Smooth muscle cell (in vitro differentiated cells): Measurements from ENCODE around the gene CD4. TPM values are rescaled to one million over a fixed set of nuclear protein-coding genes. Genes with fewer than 3 reads are reported as not detected.
A peak's percentile ranks its signal among the peaks of the same experiment; 100 is the strongest.

ENCODE experiments used
- DNase-seq: peaks from one replicate; lab custom pipeline; 2025; ENCODE audit not compliant: unreplicated experiment; lab: John Stamatoyannopoulos, UW
- H2AFZ ChIP-seq: fragments of 200-600 bp; sonication (generic); 2 replicates; pipeline ENCODE4 v1.6.0; 2016; ENCODE audit warnings: antibody characterized with exemption, low read depth, mild to moderate bottlenecking
- H3F3A ChIP-seq: fragments of 200-600 bp; sonication (generic); 2 replicates; pipeline ENCODE4 v1.6.0; 2017; ENCODE audit warnings: antibody characterized with exemption, low read depth
- H3K27ac ChIP-seq: fragments of 200-600 bp; sonication (generic); 2 replicates; pipeline ENCODE4 v1.5.1; 2016; ENCODE audit warnings: low read depth, mild to moderate bottlenecking
- H3K27me3 ChIP-seq: fragments of 200-600 bp; sonication (generic); 2 replicates; pipeline ENCODE4 v1.6.1; 2016; ENCODE audit warnings: low read depth, mild to moderate bottlenecking
- H3K36me3 ChIP-seq: fragments of 200-600 bp; sonication (generic); 2 replicates; pipeline ENCODE4 v1.5.1; 2016; ENCODE audit warnings: low read depth
- H3K4me1 ChIP-seq: fragments of 200-600 bp; sonication (generic); 2 replicates; pipeline ENCODE4 v1.5.1; 2016; ENCODE audit warnings: low read depth
- H3K4me2 ChIP-seq: fragments of 200-600 bp; sonication (generic); 2 replicates; pipeline ENCODE4 v1.6.0; 2016; ENCODE audit warnings: mild to moderate bottlenecking
- H3K4me3 ChIP-seq: fragments of 200-600 bp; sonication (generic); 2 replicates; pipeline ENCODE4 v1.5.1; 2016; ENCODE audit warnings: mild to moderate bottlenecking
- H3K79me2 ChIP-seq: fragments of 200-600 bp; sonication (generic); 2 replicates; pipeline ENCODE4 v1.6.0; 2016; ENCODE audit warnings: low read depth, mild to moderate bottlenecking
- H3K9ac ChIP-seq: fragments of 200-600 bp; sonication (generic); 2 replicates; pipeline ENCODE4 v1.6.0; 2016; ENCODE audit warnings: low read depth
- H3K9me3 ChIP-seq: fragments of 200-600 bp; sonication (generic); replicated peaks from 2 replicates; pipeline ENCODE4 v1.5.1; 2016; ENCODE audit warnings: low read depth
- H4K20me1 ChIP-seq: fragments of 200-600 bp; sonication (generic); 2 replicates; pipeline ENCODE4 v1.6.0; 2016; ENCODE audit warnings: low read depth
- WGBS: methylation state at CpG from one replicate; pipeline ENCODE4 v1.1.7; 2016; ENCODE audit warnings: low lambda C conversion rate; 5-methylcytosine and 5-hydroxymethylcytosine counted together
- polyA plus RNA-seq: library from polyadenylated mRNA; unstranded; fragments of >200 nt; fragmentation: Nextera tagmentation; extraction: Ambion mirVana; gene quantifications from 2 replicates; pipeline ENCODE4 v1.2.1, GENCODE V29; 2016
- total RNA-seq: library from RNA; depleted of rRNA; stranded (reverse); fragments of >200 nt; gene quantifications from 2 replicates; pipeline ENCODE4 v1.2.3, GENCODE V29; 2014
- TF ChIP-seq, protein P1 (sequence below): fragments of 200-600 bp; sonication (generic); IDR thresholded peaks from 2 replicates; pipeline ENCODE4 v1.5.1; 2017; ENCODE audit warnings: borderline replicate concordance, mild to moderate bottlenecking, antibody characterized with exemption; ENCODE audit not compliant: insufficient read depth, poor library complexity, severe bottlenecking

Gene CD4
- total and polyA plus RNA-seq, 2 experiments from 2014 or later, result 0.13 to 2.5 TPM

DNA sequence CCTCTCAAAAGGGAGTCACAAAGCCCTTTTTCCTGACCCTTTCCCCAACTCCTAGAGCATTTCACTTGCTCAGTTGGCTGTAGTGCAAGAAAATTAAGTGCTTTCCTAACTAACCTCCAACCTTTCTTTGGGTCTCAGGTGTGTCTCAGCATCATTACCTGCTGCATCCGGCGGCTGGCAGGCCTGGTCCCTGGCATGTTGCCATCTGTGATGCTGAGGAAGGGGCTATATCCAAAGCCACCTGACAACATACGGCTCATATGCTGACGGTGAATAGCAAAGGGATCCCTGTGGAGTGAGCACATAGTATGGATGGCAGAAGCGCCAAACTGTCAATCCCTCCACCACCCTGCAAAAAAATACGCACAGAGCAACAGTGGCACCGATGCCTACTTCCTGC, 37.6 kb upstream of the CD4 start:
- Histone ChIP-seq H3K27me3 (no peaks in the 10 kb centered on the region), H3F3A (peaks cover 4% of the 10 kb centered on the region), H3K27ac (no peak overlapping the region), H3K4me2 (peak overlapping the region; percentile 91), H3K36me3 (peaks cover 9% of the 10 kb centered on the region), H3K9me3 (no peaks in the 10 kb centered on the region), H4K20me1 (peaks cover 30% of the 10 kb centered on the region), H2AFZ (no peak overlapping the region), H3K9ac (peak overlapping the region; percentile 99), H3K79me2 (peaks cover 26% of the 10 kb centered on the region), H3K4me1 (peaks cover 6% of the 10 kb centered on the region), H3K4me3 (peak overlapping the region; percentile 88)
- TF ChIP-seq, protein P1, sequence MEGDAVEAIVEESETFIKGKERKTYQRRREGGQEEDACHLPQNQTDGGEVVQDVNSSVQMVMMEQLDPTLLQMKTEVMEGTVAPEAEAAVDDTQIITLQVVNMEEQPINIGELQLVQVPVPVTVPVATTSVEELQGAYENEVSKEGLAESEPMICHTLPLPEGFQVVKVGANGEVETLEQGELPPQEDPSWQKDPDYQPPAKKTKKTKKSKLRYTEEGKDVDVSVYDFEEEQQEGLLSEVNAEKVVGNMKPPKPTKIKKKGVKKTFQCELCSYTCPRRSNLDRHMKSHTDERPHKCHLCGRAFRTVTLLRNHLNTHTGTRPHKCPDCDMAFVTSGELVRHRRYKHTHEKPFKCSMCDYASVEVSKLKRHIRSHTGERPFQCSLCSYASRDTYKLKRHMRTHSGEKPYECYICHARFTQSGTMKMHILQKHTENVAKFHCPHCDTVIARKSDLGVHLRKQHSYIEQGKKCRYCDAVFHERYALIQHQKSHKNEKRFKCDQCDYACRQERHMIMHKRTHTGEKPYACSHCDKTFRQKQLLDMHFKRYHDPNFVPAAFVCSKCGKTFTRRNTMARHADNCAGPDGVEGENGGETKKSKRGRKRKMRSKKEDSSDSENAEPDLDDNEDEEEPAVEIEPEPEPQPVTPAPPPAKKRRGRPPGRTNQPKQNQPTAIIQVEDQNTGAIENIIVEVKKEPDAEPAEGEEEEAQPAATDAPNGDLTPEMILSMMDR, result no peak
- DNase-seq, result no peak
- 95% methylated on average over 7 of the region's 7 CpGs for WGBS

DNA sequence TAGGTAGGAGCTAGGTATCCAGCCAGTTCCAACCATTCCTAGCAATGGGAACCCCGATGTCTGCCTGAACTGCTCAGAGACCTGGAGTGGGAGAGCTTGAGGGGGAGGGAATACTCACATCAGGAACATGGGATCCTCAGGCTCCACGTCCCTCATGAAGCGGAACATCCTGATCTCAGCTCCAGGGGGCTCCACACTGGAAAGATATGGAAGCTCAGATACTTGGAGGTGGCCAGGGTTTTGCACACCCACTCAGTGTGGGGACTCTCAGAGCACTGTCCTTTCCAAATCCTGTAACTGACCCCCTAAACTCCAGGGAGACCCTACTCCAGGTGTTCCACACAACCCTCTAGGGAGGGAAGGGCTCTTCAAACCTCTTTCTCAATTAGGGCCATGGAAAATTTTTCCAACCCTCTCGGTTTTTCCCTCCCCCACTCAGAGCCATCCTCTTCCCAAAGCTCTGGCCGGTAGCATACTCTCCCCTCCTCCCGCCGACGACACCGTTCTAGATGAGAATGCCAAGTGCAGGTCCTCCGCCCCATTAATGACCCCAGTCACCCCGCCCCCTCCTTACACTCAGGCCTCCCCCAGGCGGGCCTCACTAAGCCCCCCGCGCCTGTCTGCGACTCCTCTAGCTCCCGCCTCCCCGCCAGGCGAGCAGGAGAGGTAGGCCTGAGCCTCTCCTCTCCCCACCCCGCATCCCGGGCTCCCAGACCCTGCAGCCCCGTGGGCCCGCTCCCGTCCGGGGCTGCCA, 37.0 kb upstream of the CD4 start:
- WGBS, result 7% methylated on average over 18 of the region's 24 CpGs
- H3K27me3 ChIP-seq, result no peaks in the 10 kb centered on the region
- peaks cover 9% of the 10 kb centered on the region for H3K36me3 ChIP-seq
- peak overlapping the region; percentile 91 for H3K4me2 ChIP-seq
- DNase-seq, result no peak
- H3K79me2 ChIP-seq, result peaks cover 26% of the 10 kb centered on the region
- H4K20me1 ChIP-seq, result peaks cover 30% of the 10 kb centered on the region
- H3K4me3 ChIP-seq, result peak overlapping the region; percentile 88
- peaks cover 6% of the 10 kb centered on the region for H3K4me1 ChIP-seq
- H3K9me3 ChIP-seq, result no peaks in the 10 kb centered on the region
- no peak overlapping the region for H2AFZ ChIP-seq
- H3K27ac ChIP-seq, result peak overlapping the region; percentile 98
- peak overlapping the region; percentile 99 for H3K9ac ChIP-seq
- TF ChIP-seq, protein P1, result peak; percentile 29
- H3F3A ChIP-seq, result peaks cover 4% of the 10 kb centered on the region

DNA sequence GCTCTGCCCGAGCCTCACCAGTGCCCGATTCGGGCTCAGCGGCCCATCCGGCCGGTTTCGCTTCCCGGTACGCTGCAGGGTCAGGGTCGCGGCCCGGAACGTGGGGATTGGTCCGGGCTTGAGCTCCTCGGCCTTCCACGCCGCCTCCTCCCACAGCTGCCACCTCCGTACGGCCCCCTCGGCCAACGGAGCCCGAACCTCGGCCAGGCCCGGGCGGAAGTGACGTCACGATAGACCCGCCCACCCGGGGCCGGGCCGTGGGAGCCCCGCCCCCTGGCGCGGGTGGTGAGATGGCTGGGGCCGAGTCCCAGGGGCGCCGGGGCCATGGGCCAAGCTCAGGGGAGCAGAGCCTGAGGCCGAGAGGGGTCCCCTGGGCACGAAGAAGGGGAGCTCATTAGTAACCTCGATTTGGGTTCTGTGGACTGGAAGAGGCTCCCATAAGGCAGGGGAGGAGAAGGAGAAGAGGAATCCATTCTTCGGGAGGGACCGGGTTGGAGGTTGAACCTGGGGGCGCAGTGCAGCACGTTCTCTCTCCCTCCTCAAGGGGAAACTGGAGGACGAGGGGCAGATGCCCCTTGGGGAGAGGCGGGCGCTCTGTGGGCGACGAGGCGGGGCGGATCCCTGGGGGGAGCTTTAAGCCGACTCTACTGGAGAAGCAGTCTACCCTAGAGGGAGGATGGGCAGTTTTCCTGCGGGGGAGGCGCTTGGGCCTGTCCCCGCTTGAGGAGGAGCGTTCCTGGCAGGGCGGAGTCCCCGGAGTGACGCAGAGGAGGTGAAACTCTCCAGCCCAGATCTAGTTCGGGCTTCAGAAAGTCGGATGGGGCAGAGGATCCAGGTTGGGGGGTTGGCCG, 36.2 kb upstream of the CD4 start, which contains the start of gene MLF2:
TSS of gene MLF2 (minus strand) at position 221 of the 851 bp plus-strand sequence. CDS start 807 bp downstream, outside the sequence.
- Histone ChIP-seq H3K27me3 (no peaks in the 10 kb centered on the region), H3K4me2 (peak within 1 kb of the TSS; percentile 91), H3F3A (peaks cover 4% of the 10 kb centered on the region), H3K9me3 (no peaks in the 10 kb centered on the region), H3K27ac (peak within 1 kb of the TSS; percentile 98), H3K9ac (peak within 1 kb of the TSS; percentile 99), H3K36me3 (peaks cover 5% of the 10 kb centered on the region), H2AFZ (peak within 1 kb of the TSS; percentile 33), H3K4me3 (peak within 1 kb of the TSS; percentile 88), H3K79me2 (peaks cover 26% of the 10 kb centered on the region), H3K4me1 (peaks cover 6% of the 10 kb centered on the region), H4K20me1 (peaks cover 27% of the 10 kb centered on the region)
- peak; percentile 92 for DNase-seq
- TF ChIP-seq, protein P1, result peak; percentile 96
- 2% methylated on average over 27 of the region's 62 CpGs for WGBS
